Hepatocyte (in vitro differentiated cells): ENCODE measurements around the gene GOLGA1.

ENCODE experiments used
- EZH2 ChIP-seq: fragments of 200-600 bp; sonication (generic); IDR thresholded peaks from 2 replicates; pipeline ENCODE4 v1.6.1; 2016; ENCODE audit warnings: antibody characterized with exemption, mild to moderate bottlenecking, borderline replicate concordance
- TF ChIP-seq, protein P1 (sequence below): fragments of 200-600 bp; sonication (generic); IDR thresholded peaks from 2 replicates; pipeline ENCODE4 v1.5.1; 2016; ENCODE audit warnings: antibody characterized with exemption, mild to moderate bottlenecking; ENCODE audit not compliant: poor library complexity

DNA sequence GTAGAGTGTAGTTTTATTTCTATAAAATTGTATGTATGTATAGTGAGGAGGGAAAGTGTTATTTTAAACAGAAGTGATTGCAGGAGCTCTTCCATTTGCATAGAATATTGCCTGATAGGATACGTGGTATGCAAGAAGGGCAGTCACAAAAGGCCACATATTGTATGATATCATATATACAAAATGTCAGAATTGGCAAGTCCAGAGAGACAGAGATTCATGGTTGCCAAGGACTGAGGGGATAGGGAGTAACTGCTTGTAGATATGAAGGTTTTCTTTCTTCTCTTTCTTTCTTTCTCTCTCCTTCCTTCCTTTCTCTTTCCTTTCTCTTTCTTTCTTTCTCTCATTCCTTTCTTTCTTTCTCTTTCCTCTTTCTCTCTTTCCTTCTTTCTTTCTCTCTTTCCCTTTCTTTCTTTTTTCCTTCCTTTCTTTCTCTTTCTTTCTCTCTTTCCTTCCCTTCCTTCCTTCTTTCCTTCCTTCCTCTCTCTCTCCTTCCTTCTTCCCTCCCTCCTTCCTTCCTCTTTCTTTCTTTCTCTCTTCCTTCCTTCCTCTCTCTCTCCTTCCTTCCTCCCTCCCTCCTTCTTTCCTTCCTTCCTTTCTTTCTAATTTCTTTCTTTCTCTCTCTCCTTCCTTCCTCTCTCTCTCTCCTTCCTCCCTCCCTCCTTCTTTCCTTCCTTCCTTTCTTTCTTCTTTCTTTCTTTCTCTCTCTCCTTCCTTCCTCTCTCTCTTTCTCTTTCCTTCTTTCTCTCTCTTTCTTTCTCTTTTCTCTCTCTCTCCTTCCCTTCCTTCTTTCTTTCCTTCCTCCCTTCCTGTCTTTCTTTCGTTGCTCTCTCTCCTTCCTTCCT, 112.2 kb downstream of the GOLGA1 start:
- TF ChIP-seq, protein P1, sequence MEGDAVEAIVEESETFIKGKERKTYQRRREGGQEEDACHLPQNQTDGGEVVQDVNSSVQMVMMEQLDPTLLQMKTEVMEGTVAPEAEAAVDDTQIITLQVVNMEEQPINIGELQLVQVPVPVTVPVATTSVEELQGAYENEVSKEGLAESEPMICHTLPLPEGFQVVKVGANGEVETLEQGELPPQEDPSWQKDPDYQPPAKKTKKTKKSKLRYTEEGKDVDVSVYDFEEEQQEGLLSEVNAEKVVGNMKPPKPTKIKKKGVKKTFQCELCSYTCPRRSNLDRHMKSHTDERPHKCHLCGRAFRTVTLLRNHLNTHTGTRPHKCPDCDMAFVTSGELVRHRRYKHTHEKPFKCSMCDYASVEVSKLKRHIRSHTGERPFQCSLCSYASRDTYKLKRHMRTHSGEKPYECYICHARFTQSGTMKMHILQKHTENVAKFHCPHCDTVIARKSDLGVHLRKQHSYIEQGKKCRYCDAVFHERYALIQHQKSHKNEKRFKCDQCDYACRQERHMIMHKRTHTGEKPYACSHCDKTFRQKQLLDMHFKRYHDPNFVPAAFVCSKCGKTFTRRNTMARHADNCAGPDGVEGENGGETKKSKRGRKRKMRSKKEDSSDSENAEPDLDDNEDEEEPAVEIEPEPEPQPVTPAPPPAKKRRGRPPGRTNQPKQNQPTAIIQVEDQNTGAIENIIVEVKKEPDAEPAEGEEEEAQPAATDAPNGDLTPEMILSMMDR = no peak
- no peak for TF ChIP-seq EZH2
